Measurements from ENCODE around the gene MGLL.

The MGLL gene

GRCh38 chr3:127673191-127674100 is 148.9 kb downstream of the MGLL start:
- TF ChIP-seq CTCF (IDR thresholded peaks at IDR 0.05; ENCODE audit: unreplicated experiment in 3 of 3), result no peak
- Mint-ChIP-seq H3K27me3 (ENCODE audit: low read depth) (peaks cover 12% of the 10 kb centered on the region), H3K4me3 (peak overlapping the region; percentile 93 to 94 (median 93)), H3K9me3 (no peaks in the 10 kb centered on the region), H3K4me1 (peaks cover 22% of the 10 kb centered on the region), H3K36me3 (ENCODE audit: low read depth) (peaks cover 3% of the 10 kb centered on the region), H3K27ac (peak overlapping the region; percentile 38 to 82 (median 82))

- H3K27me3 Mint-ChIP-seq (ENCODE audit: low read depth), result peaks cover 12% of the 10 kb centered on the region
- peaks cover 23% of the 10 kb centered on the region for H3K4me1 Mint-ChIP-seq
- no peaks in the 10 kb centered on the region for H3K9me3 Mint-ChIP-seq
- no peak for TF ChIP-seq CTCF (IDR thresholded peaks at IDR 0.05; ENCODE audit: unreplicated experiment in 3 of 3)
- peaks cover 3% of the 10 kb centered on the region for H3K36me3 Mint-ChIP-seq (ENCODE audit: low read depth)
- H3K27ac Mint-ChIP-seq, result peak within 1 kb of the TSS; percentile 38 to 82 (median 82)
- peak within 1 kb of the TSS; percentile 93 to 94 (median 93) for H3K4me3 Mint-ChIP-seq
Observed at GRCh38 chr3:127672429-127673190, 149.7 kb downstream of the MGLL start, which contains the start of gene ABTB1. Gene ABTB1, plus strand, starts transcription at chr3:127672952. Its CDS starts 74 bp downstream, at chr3:127673026.

GRCh38 chr3:127671523-127672428 is 150.5 kb downstream of the MGLL start:
- Mint-ChIP-seq H3K27me3 (ENCODE audit: low read depth) (peaks cover 16% of the 10 kb centered on the region), H3K27ac (peak overlapping the region in 1 of 3 experiments; percentile 74), H3K4me1 (peaks cover 31% of the 10 kb centered on the region), H3K36me3 (ENCODE audit: low read depth) (peaks cover 6% of the 10 kb centered on the region), H3K4me3 (peak overlapping the region; percentile 84 to 90 (median 88)), H3K9me3 (no peaks in the 10 kb centered on the region)
- TF ChIP-seq CTCF (IDR thresholded peaks at IDR 0.05; ENCODE audit: unreplicated experiment in 3 of 3), result no peak

- Mint-ChIP-seq H3K27ac (peak overlapping the region in 2 of 3 experiments; percentile 25 to 37), H3K36me3 (ENCODE audit: low read depth) (peaks cover 8% of the 10 kb centered on the region), H3K4me3 (peak overlapping the region; percentile 84 to 90 (median 85)), H3K4me1 (peaks cover 27% of the 10 kb centered on the region), H3K27me3 (ENCODE audit: low read depth) (peaks cover 16% of the 10 kb centered on the region), H3K9me3 (no peaks in the 10 kb centered on the region)
- no peak for TF ChIP-seq CTCF (IDR thresholded peaks at IDR 0.05; ENCODE audit: unreplicated experiment in 3 of 3)
Observed at GRCh38 chr3:127670761-127671522, 151.4 kb downstream of the MGLL start.

- peaks cover 34% of the 10 kb centered on the region for H3K4me1 Mint-ChIP-seq
- H3K9me3 Mint-ChIP-seq, result no peaks in the 10 kb centered on the region
Observed at GRCh38 chr3:127670229-127670559, 152.1 kb downstream of the MGLL start.

More at GRCh38 chr3:127670229-127670559, 152.1 kb downstream of the MGLL start:
- Mint-ChIP-seq H3K36me3 (ENCODE audit: low read depth) (peaks cover 15% of the 10 kb centered on the region), H3K4me3 (peak overlapping the region; percentile 42 to 82 (median 65)), H3K27me3 (ENCODE audit: low read depth) (peaks cover 12% of the 10 kb centered on the region), H3K27ac (peak overlapping the region in 1 of 3 experiments; percentile 37)
- TF ChIP-seq CTCF (IDR thresholded peaks at IDR 0.05; ENCODE audit: unreplicated experiment in 3 of 3), result no peak
